ENCODE data around the gene HIF1A.
A peak's percentile ranks its signal among the peaks of the same experiment; 100 is the strongest.
"Not testable (repeated sequence)": the region's sequence is repeated elsewhere in the genome, so short reads cannot be mapped to it uniquely, and the experiment has no call there.

The HIF1A gene
- 180 to 469 (median 198) reads per million in 4 experiments for total RNA-seq

DNA sequence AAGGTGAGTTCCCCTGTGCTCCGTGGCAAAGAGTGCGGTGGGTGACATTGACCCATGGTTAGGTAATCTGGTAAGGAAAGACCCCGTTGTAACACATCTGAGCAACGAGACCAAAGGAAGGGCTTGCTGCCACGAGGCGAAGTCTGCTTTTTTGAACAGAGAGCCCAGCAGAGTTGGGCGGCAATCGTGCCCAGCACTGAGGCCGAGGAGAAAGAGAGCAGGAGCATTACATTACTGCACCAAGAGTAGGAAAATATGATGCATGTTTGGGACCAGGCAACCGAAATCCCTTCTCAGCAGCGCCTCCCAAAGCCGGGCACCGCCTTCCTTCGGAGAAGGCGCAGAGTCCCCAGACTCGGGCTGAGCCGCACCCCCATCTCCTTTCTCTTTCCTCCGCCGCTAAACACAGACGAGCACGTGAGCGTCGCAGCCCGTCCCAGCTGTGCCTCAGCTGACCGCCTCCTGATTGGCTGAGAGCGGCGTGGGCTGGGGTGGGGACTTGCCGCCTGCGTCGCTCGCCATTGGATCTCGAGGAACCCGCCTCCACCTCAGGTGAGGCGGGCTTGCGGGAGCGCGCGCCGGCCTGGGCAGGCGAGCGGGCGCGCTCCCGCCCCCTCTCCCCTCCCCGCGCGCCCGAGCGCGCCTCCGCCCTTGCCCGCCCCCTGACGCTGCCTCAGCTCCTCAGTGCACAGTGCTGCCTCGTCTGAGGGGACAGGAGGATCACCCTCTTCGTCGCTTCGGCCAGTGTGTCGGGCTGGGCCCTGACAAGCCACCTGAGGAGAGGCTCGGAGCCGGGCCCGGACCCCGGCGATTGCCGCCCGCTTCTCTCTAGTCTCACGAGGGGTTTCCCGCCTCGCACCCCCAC lies at the start of gene HIF1A:
Gene HIF1A, plus strand, starts transcription at position 684 of the 865 bp plus-strand sequence. CDS start 292 bp downstream, outside the sequence.
- peak; percentile 92 for DNase-seq

DNA sequence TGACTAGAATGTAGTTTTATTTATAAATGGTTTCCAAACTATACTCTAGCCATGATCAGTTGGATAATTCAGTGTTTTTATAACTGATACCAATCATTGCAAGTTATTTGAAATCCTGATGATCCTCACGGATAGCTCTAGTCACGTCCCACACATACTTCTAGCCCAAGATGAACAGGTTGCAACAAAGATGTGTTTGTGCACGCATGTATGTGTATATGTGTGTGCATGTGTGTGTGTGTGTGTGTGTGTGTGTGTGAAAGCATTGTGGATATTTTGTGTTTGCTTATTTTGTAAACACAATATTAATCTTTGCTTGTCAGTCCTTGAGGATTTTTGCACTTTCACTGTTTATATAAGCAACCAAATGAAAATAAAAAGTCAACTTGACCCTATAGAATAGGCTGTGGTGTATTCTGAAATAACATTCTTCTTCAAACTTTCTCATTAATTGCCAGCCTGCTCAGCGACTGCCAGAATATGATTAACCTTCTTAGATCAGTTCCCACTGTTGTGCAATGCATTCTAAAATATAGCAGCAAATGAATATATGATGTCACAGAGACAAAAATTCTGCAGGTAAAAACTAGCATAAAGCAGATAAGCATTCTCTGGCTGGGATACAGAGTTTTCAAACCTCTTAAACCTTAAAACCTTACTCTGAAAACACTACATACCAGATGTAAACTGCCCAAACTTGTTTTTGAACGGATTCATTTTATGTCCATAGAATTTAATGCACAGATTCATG lies 48.8 kb upstream of the HIF1A start:
- no peak for DNase-seq

DNA sequence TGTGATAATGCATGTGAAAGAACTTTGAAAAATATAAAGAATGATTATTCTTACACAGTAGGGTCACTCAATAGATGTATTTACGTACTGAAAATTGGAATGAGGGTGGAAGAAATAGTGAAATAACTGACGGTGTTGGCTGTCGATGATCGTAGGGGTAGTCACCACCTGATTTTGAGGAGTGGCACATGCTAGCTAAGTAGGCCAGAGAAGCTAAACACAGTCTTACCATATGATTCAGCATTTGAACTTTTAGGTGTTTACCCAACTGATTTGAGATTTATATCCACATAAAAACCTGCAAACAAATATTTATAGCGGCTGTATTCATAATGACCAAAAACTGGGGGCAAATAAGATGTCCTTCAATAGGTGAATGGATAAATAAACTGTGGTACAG lies 47.6 kb upstream of the HIF1A start:
- DNase-seq, result no peak

DNA sequence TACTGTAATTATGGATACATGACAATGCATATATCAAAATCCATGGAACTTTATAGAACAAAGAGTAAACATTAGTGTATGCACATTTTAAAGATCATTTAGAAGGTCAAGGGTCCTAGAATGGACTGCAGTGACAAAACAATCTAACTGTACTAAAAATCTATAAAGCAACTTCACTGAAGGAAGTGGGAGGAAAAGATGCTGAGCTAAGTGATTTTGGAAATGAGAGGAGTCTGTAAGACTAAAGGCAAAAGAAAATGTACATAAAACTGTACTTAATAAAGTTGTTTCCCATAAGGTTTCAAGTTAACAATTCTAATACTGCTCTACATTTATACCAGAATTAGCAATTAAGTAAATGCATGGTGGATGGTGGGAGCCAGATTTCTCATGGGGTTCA lies 46.9 kb upstream of the HIF1A start:
- DNase-seq, result no peak

DNA sequence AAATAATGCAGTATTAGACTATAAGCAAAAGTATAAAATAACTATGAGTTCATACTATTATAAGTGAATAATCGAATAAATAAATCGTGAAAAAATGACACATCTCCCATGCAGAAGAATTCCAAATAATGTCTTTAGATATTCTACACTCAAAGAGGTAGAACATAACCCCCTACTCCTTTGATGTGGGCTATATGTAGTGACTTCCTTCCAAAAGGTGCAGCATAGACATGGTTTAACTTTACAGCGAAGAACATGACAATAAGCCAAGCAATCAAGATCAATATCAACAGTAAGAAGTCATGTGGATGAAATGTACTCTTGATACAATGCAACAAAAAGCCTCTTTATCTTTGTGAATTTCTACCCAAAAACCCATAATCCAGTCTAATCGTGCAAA lies 46.0 kb upstream of the HIF1A start:
- no peak for DNase-seq

GRCh38 chr14:61651355-61651754 lies 44.0 kb upstream of the HIF1A start:
- no peak for DNase-seq

DNA sequence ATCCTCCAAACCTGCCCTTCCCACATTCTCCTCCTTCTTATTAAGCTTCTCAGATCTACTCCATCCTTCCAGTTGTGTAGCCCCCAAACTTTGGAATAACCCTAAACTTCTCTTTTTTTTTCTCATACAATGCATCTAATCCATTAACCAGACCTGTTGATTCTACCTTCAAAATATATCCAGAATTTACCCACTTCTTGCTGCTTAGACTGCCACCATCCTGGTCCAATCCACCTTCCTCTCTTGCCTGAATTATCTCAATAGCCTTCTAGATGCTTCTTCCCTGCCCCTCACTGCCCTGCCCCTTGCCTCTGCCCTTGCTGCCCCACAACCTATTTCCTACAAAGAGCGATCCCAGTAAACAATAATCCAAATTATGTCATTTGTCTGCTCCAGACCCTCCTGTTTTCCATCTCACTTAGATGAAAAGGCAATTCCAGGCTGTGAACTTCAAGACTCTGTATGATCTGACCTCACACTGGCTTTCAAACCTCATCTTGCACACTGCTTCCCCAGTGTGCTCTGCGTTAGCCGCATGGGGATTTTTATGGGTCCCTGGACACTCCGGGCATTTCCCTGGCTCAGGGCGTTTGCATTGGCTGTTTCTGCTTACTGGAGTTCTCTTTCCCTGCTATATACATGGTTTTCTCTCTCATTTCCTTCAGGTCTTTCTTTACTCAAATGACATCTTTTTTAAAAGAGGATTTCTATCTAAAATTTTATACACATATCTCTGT lies 42.6 kb upstream of the HIF1A start:
- DNase-seq, result no peak

DNA sequence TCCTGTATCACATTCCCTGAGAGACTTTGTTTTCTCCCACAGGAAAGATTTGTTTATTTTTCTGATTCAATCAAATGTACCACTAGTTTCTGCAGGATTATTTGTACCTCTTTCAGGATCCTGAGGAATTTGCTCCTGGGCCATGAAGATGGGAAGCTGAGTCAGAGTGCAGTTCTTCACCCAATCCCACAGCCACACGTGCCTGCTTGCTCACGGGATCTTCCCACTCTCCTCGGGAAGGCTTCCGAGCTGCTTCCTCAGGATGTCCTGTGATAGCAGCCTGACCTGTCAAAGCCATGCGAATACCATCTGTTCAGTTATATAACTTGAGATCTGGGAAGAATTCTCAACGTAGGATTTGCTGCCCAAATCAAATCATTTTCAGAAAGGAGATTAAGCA lies 41.8 kb upstream of the HIF1A start:
- DNase-seq, result no peak

GRCh38 chr14:61654026-61654425 lies 41.3 kb upstream of the HIF1A start:
- DNase-seq, result no peak

DNA sequence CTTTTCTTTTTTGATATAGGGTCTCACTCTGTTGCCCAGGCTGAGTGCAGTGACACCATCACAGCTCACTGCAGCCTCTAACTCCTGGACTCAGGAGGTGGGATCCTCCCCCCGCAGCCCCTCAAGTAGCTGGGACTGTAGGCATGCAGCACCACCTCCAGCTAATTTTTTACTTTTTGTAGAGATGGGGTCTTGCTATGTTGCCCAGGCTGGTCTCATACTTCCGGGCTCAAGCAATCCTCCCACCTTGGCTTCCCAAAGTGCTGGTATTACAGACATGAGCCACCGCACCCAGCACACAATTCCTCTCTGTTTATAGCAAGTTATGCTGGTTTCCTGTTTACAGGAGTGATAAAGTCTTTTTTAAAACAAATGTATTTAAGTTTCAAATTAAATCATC lies 39.5 kb upstream of the HIF1A start:
- no peak for DNase-seq

DNA sequence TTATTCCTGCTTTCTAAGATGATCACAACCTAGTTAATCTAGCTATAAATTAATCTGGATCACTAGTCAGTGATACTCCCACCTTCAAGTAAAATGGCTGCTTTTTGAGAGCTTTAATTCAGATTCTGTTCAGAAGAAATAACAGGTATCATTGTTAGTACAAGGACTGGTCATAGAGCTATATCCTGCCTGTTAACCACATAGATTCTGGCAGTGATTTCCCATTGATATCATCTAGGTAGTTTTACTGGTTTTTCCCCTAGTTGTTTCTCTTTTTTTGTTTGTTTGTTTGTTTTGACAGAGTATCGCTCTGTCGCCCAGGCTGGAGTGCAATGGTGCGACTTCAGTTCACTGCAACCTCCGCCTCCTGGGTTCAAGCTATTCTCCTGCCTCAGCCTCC lies 39.0 kb upstream of the HIF1A start:
- DNase-seq, result no peak

DNA sequence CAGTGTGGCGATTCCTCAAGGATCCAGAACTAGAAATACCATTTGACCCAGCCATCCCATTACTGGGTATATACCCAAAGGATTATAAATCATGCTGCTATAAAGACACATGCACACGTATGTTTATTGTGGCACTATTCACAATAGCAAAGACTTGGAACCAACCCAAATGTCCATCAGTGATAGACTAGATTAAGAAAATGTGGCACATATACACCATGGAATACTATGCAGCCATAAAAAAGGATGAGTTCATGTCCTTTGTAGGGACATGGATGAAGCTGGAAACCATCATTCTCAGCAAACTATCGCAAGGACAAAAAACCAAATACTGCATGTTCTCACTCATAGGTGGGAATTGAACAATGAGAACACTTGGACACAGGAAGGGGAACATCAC lies 37.2 kb upstream of the HIF1A start:
- not testable (repeated sequence) for DNase-seq

- DNase-seq, result no peak
Observed at GRCh38 chr14:61659582-61659981, 35.7 kb upstream of the HIF1A start.

DNA sequence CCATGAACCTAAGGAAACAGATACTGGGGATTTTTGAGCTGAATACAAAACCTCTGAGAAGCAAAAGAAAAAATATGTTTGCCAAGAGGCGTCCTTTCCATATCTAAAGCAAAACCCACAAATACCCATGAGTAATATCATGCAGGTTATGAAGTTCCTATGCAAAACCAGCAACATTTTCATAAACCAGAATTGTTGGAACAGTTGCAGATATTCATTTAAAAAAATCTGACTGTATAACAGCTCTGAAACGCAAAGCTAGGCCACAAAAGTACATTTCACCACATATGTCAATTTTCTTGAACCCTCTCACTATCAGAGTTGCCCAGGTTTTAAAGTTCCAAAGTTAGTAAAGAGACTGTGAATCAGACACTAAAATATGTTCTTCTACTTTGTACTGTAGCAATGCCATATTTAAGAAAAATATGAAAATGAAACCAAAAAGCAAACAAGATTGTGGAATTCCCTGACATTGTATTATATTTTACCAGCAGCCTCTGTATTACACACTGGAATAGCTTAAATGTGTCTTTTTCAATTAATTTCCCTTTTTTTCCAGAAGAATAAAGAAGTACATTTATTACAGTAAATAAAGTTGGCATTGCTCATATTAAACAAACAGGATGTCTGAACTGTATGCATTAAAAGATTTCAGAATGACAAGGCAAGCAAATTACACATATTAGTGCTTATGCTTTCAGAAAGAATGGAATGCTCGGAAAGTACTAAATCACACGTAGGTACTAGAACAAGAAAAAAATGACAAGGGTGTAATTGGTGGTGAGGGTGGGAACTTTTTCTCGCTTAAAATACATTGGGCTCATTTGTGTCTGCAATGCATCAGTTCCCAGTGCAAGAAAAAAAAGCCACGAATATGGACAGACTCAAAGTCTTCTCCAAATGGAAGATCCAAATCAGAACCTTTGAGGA lies 33.6 kb upstream of the HIF1A start:
- no peak for DNase-seq

DNA sequence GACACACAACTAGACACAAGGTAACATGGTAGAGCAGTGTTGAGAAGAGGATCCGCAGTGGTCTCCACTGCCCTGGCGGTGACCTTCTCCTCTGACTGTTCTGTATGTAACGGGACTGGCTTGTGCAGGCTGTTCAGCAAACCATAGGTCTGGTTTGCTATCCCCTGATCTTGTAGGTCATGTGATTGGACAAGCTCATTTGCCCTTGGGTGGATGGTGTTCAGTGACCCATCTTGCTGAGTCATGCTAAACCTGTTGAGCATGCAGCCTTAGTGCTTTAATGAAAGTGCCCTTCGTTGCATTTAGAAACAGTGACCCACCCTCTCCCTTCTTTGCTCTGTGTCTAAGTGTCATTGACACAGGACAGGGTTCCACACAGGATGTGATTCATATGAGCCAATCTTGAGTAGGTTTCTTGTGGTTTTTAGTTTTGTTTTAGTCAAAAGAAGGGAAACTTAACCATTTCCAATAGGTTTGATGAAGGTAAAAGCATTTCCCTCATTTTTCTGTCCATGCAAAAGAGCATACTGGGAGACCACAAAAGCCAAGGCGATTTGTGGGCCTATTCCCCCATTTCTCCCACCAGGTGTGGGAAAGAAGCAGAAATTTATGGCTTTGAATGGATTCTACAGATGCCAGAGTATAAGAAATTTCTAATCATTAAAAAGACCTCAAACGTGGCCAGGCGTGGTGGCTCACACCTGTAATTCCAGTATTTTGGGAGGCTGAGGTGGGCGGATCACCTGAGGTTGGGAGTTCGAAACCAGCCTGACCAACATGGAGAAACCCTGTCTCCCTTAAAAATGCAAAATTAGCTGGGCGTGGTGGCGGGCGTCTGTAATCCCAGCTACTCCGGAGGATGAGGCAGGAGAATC lies 32.6 kb upstream of the HIF1A start:
- DNase-seq, result no peak

DNA sequence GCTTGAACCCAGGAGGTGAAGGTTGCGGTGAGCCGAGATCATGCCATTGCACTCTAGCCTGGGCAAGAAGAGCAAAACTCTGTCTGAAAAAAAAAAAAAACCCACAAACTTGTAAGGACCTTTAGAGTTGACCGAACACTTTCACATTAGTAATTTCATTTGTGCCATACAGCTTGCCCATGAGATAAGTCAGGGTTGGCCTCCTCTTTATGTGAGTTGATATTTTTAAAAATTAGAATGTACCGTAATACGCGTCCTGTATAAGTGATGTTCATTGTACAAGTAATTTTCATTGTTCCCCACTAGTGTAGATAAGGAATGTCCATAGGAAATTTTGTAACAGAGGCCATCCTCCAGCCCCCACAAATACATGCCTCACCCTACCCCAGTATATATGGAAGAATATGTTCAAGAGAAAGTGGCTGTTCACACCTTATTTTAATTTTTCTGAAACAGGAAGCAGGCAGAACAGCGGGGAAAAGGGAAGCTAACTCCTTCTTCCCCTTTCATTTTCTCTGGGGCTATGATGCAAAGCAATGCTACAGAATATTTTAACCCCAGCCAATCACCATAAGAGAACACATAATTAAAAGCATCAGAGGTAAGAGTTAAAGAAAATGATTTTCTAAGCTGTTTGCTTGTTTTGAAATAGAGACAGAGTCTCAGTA lies 31.9 kb upstream of the HIF1A start:
- no peak for DNase-seq

DNA sequence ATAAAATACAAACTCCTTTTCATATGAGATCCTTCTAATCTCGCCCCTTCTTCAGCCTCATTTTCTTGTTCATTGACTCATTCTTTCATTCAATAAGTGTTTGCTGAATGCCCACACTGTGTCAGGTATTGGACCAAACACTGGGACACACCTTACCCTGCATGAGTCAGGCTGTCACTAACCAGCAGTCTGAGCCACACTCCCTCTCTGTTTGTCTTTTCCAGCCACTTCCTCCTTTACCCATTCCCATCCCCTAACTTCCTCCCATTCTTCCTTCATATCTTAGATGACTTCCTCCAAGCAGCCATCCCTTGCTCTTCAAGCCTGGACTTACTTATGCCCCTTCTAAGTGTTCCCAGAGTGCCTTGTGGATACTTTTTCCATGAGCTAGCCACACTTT lies 27.0 kb upstream of the HIF1A start:
- no peak for DNase-seq

GRCh38 chr14:61670576-61670975 lies 24.7 kb upstream of the HIF1A start:
- DNase-seq, result no peak

DNA sequence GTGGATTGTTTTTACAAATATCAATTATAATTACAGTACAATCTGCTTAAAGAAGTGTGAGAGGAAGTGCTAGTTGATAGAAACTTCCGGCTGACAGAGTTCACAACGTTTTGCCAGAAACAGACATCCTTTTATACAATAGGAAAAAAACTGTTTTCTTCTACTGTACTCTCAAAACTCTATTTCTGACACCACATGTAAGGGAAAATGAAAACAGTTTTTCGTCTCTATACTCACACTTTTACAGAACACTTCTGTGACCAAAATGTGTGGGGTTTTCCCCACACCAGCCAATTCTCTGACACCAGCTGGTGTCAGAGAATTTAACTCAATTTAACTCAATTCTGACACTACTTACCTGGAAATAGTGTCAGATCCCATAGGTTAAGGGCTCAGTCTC lies 24.2 kb upstream of the HIF1A start:
- DNase-seq, result no peak

DNA sequence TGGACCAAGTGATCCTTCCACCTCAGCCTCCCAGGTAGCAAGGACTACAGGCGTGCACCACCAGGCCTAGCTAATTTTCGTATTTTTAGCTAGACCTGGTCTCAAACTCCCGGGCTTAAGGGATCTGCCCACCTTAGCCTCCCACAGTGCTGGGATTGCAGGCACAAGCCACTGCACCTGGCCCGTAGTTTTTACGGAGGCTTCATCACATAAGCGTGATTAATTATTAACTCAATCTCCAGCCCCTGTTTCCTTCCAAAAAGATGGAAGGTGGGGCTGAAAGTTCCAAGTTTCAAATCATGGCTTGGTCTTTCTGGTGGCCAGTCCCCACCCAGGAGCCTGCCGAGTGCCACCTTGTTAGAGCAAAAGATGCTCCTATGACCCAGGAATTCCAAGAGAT lies 22.5 kb upstream of the HIF1A start:
- no peak for DNase-seq

DNA sequence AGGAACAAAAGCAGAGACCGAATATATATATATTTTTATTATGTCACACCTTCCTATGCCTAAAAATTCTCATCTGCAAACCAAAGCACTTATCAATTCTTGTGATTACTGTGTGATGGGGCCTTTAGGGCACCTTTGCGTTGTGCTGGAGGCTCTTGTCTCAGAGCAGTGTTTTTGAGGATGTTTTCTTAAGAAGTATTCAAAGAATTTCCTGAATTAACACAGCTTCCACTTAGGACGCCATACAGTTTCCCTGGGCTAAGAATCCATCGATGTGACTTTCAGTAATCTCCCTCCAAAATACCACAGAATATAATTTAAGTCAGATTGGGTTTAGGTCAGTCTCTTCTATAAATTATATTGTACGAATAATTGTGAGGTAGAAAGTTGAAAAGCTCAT lies 22.0 kb upstream of the HIF1A start:
- no peak for DNase-seq
